ENCODE data around the gene ABCB9.

DNA sequence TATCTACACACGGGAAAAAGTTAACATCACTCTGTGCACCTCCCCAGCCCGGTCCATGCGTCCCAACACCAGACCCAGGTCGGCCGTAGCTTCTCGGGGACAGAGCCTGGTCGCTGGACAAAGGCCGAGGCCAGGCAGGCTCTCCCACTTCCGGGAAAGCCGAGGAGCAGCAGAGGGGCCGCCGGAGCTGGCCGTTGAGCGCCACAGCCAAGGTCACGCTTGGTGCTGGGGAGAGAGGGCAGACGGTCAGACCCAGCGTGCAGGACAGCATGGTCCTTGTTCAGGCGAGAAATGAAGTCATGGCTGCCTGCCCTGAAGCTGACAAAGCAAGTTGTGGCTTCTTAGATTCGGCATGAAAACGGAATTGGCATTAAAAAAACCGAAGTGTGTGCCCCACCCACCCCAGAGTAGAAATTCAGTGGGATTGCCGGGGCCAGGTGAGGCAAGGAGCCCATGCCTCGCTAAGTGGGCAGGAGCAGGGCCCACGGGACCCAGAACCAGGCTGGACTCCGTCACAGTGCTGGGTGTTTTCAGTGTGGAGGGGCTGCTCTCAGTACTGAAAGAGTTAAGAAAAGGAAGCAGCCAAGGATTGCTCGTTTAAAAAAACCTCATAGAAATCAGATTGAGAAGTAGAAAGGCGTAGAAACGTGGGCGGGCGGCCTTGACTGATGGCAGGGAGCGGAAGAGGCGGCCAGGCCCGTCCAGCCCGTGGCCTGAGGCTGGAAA is 18.5 kb upstream of the ABCB9 start:
- no peak for TF ChIP-seq CTCF (IDR thresholded peaks at IDR 0.05)
- no peak for TF ChIP-seq POLR2A (IDR thresholded peaks at IDR 0.05)

Measured in prostate gland (tissue), 2 donors.